Urinary bladder (tissue), 4 donors: Measurements from ENCODE around the gene MAP1LC3C. TPM values are rescaled to one million over a fixed set of nuclear protein-coding genes. Genes with fewer than 3 reads are reported as not detected.

Experiments
- DNase-seq: peaks from one replicate; pipeline ENCODE4 v3.0.0-alpha.2; 2015; ENCODE audit errors: extremely low spot score
- H3K27ac ChIP-seq: one replicate; pipeline ENCODE4 v1.5.1; 2013; ENCODE audit warnings: low read depth, mild to moderate bottlenecking, moderate library complexity
- H3K36me3 ChIP-seq: one replicate; pipeline ENCODE4 v1.6.1; 2013; ENCODE audit warnings: mild to moderate bottlenecking, moderate library complexity; ENCODE audit not compliant: insufficient read depth
- H3K4me1 ChIP-seq: one replicate; pipeline ENCODE4 v1.6.1; 2013; ENCODE audit warnings: mild to moderate bottlenecking, moderate library complexity; ENCODE audit not compliant: insufficient read depth
- H3K4me3 ChIP-seq: one replicate; pipeline ENCODE4 v1.5.1; 2013; ENCODE audit warnings: low read depth, low read length
- WGBS: extraction: QIAGEN DNeasy Blood & Tissue Kit; methylation state at CpG from one replicate; pipeline ENCODE4 v1.1.7; 2013; 5-methylcytosine and 5-hydroxymethylcytosine counted together
- polyA plus RNA-seq: library from polyadenylated mRNA; stranded (reverse); fragments of 200-250 nt; gene quantifications from one replicate; pipeline ENCODE4 v1.2.3, GENCODE V29; 2013
- total RNA-seq: library from RNA; depleted of rRNA; stranded (reverse); fragments of >200 nt; gene quantifications from one replicate; pipeline ENCODE4 v1.2.3, GENCODE V29; 2014
- donor health status: healthy with polysubstance abuse.
- donor health status: healthy.

Gene MAP1LC3C
- total and polyA plus RNA-seq, 2 donors = 1.9 to 13.4 TPM

- no peak overlapping the region for H3K27ac ChIP-seq
- 61% methylated on average over 6 of the region's 6 CpGs for WGBS
- no peaks in the 10 kb centered on the region for H3K4me1 ChIP-seq
- DNase-seq = no peak
- no peaks in the 10 kb centered on the region for H3K36me3 ChIP-seq
- no peak overlapping the region for H3K4me3 ChIP-seq
Measured at GRCh38 chr1:241976229-241976628, 22.7 kb downstream of the MAP1LC3C start.

GRCh38 chr1:241972703-241973369 is 26.1 kb downstream of the MAP1LC3C start:
- H3K4me3 ChIP-seq = no peak overlapping the region
- H3K36me3 ChIP-seq = no peaks in the 10 kb centered on the region
- no peak overlapping the region for H3K27ac ChIP-seq
- no peaks in the 10 kb centered on the region for H3K4me1 ChIP-seq
- no peak for DNase-seq
- WGBS = 50% methylated on average over 6 of the region's 6 CpGs

DNA sequence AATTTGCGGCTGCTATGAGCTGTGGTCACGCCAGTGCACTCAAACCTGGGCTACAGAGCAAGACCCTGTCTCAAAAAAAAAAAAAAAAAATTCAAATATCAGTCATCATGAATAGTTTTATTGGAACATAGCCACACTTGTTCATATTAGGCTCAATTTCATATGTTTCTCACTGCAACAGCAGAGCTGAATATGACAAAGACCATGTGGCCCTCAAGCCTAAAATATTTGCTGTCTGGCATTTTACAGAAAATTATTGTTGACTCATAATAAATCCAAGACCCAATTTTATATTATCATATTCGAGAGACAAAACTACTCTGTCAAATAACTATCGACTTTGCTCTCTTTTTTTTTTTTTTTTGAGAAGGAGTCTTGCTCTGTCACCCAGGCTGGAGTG is 30.3 kb downstream of the MAP1LC3C start:
- no peak for DNase-seq
- no peak overlapping the region for H3K4me3 ChIP-seq
- no peaks in the 10 kb centered on the region for H3K4me1 ChIP-seq
- no peak overlapping the region for H3K27ac ChIP-seq
- 61% methylated on average over 4 of the region's 4 CpGs for WGBS
- H3K36me3 ChIP-seq = no peaks in the 10 kb centered on the region

GRCh38 chr1:241964550-241965282 is 34.2 kb downstream of the MAP1LC3C start:
- no peak for DNase-seq
- WGBS = 76% methylated on average over 8 of the region's 8 CpGs
- no peak overlapping the region for H3K27ac ChIP-seq
- H3K4me3 ChIP-seq = no peak overlapping the region
- no peaks in the 10 kb centered on the region for H3K4me1 ChIP-seq
- H3K36me3 ChIP-seq = no peaks in the 10 kb centered on the region

GRCh38 chr1:241963722-241964121 is 35.2 kb downstream of the MAP1LC3C start:
- Histone ChIP-seq H3K4me1 (no peaks in the 10 kb centered on the region), H3K4me3 (no peak overlapping the region), H3K36me3 (no peaks in the 10 kb centered on the region), H3K27ac (no peak overlapping the region)
- DNase-seq = no peak

- no peak overlapping the region for H3K27ac ChIP-seq
- no peak for DNase-seq
- no peaks in the 10 kb centered on the region for H3K4me1 ChIP-seq
- H3K36me3 ChIP-seq = no peaks in the 10 kb centered on the region
- H3K4me3 ChIP-seq = no peak overlapping the region
- WGBS = 83% methylated on average over 2 of the region's 2 CpGs
Measured at GRCh38 chr1:241962153-241962552, 36.7 kb downstream of the MAP1LC3C start.

- Histone ChIP-seq H3K27ac (no peak within 1 kb of the TSS), H3K36me3 (no peaks in the 10 kb centered on the region), H3K4me3 (no peak within 1 kb of the TSS), H3K4me1 (no peaks in the 10 kb centered on the region)
- DNase-seq = no peak
- WGBS = 91% methylated on average over 33 of the region's 33 CpGs
Measured at GRCh38 chr1:241957692-241958494, 41.0 kb downstream of the MAP1LC3C start, which contains the start of gene BECN2. TSS of gene BECN2 (plus strand) at chr1:241957767. CDS start at chr1:241957767, 0 bp downstream.

GRCh38 chr1:241950390-241950789 is 48.5 kb downstream of the MAP1LC3C start:
- no peaks in the 10 kb centered on the region for H3K4me1 ChIP-seq
- WGBS = 35% methylated on average over 5 of the region's 5 CpGs
- no peak for DNase-seq
- no peak overlapping the region for H3K4me3 ChIP-seq
- H3K27ac ChIP-seq = no peak overlapping the region
- no peaks in the 10 kb centered on the region for H3K36me3 ChIP-seq

GRCh38 chr1:241947354-241947753 is 51.5 kb downstream of the MAP1LC3C start:
- H3K27ac ChIP-seq = no peak overlapping the region
- no peaks in the 10 kb centered on the region for H3K4me1 ChIP-seq
- H3K4me3 ChIP-seq = no peak overlapping the region
- DNase-seq = no peak
- 66% methylated on average over 6 of the region's 6 CpGs for WGBS
- no peaks in the 10 kb centered on the region for H3K36me3 ChIP-seq

Other genes starting within 250 kb of the MAP1LC3C start
- 7.9 TPM for gene EXO1, start 150.9 kb downstream of the MAP1LC3C start, total RNA-seq
- gene EXO1, start 150.9 kb downstream of the MAP1LC3C start, polyA plus RNA-seq = 0.13 TPM
- not detected for gene BECN2, start 41.3 kb downstream of the MAP1LC3C start, total RNA-seq
- not detected for gene BECN2, start 41.3 kb downstream of the MAP1LC3C start, polyA plus RNA-seq